Measurements from ENCODE around the gene MSRB1.
"Not testable (repeated sequence)": the region's sequence is repeated elsewhere in the genome, so short reads cannot be mapped to it uniquely, and the experiment has no call there.

The MSRB1 gene

DNA sequence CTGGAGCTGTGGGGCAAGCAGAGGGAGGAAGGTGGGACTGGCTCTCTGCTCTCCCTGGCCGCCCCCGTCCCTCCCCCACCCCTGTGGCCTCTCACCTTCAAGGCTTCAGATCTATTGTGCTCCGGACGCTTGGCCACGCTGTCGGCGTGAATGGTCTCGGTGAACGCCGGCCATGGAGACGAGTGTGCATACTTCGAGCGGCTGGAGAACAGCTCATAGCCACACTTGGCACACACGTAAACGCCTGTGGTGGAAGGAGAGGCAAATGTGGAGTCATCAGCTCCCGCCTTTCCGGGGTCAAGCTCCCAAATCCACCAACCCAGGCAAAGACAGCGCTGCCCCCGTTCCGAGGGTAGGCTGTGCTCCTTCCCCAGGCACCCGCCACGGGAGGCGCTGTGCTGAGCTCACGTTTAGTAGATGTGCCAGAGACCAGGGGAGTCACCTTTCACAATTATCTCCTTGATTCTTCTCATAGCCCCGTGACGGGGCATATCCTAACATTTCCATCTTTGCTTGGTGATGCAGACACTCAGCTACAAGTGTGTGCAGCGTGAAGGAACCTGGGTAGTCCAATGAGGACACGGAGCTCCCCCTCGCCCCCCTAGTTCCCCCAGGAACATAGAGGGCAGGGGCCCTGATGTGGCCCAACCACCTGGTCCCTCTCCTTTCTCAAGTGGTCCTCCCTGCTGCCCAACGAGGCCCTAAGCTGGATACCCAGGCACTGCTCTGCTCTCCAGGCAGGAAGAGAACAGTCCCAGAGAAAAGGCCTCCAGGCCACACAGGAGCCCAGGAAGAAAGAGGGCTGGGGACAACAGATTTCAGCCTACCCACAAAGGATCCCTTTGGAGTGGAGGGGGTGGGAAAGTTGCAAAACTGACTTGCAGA, 1.6 kb downstream of the MSRB1 start:
- Histone ChIP-seq H4K20me1 (ENCODE audit: insufficient read depth, low read length) (no peaks in the 10 kb centered on the region; the same call in 1 of the 2 replicates), H3K79me2 (ENCODE audit: insufficient read depth, low read length) (no peaks in the 10 kb centered on the region; the same call in none of the 2 replicates), H3K4me1 (ENCODE audit: insufficient read depth, low read length) (peaks cover 26% of the 10 kb centered on the region), H3K9me3 (ENCODE audit: insufficient read depth, low read length, severe bottlenecking) (no peaks in the 10 kb centered on the region), H3K27ac (ENCODE audit: low read length) (no peak overlapping the region), H3K4me3 (ENCODE audit: low read depth in 1 of 2, low read length in 2 of 2) (peak overlapping the region in 1 of 2 experiments; percentile 73; a peak in 2 of 4 replicates), H3K36me3 (ENCODE audit: insufficient read depth, low read length) (peaks cover 28% of the 10 kb centered on the region), H3K4me2 (ENCODE audit: insufficient read depth, low read length) (peak overlapping the region; percentile 94), H2AFZ (ENCODE audit: low read depth, low read length) (no peak overlapping the region), H3K9ac (ENCODE audit: low read depth, low read length) (peak overlapping the region; percentile 66), H3K27me3 (ENCODE audit: insufficient read depth, low read length, poor library complexity) (no peaks in the 10 kb centered on the region)
- TF ChIP-seq, protein P1, sequence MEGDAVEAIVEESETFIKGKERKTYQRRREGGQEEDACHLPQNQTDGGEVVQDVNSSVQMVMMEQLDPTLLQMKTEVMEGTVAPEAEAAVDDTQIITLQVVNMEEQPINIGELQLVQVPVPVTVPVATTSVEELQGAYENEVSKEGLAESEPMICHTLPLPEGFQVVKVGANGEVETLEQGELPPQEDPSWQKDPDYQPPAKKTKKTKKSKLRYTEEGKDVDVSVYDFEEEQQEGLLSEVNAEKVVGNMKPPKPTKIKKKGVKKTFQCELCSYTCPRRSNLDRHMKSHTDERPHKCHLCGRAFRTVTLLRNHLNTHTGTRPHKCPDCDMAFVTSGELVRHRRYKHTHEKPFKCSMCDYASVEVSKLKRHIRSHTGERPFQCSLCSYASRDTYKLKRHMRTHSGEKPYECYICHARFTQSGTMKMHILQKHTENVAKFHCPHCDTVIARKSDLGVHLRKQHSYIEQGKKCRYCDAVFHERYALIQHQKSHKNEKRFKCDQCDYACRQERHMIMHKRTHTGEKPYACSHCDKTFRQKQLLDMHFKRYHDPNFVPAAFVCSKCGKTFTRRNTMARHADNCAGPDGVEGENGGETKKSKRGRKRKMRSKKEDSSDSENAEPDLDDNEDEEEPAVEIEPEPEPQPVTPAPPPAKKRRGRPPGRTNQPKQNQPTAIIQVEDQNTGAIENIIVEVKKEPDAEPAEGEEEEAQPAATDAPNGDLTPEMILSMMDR (IDR thresholded peaks at IDR 0.05; ENCODE audit: borderline replicate concordance, extremely low read depth, low read length, poor library complexity, severe bottlenecking): peak; percentile 19
- no peak for TF ChIP-seq EZH2 (IDR thresholded peaks at IDR 0.05; ENCODE audit: borderline replicate concordance, low read depth, low read length, severe bottlenecking)
- ATAC-seq (ENCODE audit: insufficient read depth, low read depth): no peak
- no peak for DNase-seq

- Histone ChIP-seq H3K4me1 (ENCODE audit: insufficient read depth, low read length) (peaks cover 26% of the 10 kb centered on the region), H3K4me2 (ENCODE audit: insufficient read depth, low read length) (no peak overlapping the region), H4K20me1 (ENCODE audit: insufficient read depth, low read length) (no peaks in the 10 kb centered on the region; the same call in 1 of the 2 replicates), H3K27me3 (ENCODE audit: insufficient read depth, low read length, poor library complexity) (no peaks in the 10 kb centered on the region), H3K79me2 (ENCODE audit: insufficient read depth, low read length) (no peaks in the 10 kb centered on the region; the same call in none of the 2 replicates), H3K9me3 (ENCODE audit: insufficient read depth, low read length, severe bottlenecking) (no peaks in the 10 kb centered on the region), H3K4me3 (ENCODE audit: low read depth in 1 of 2, low read length in 2 of 2) (no peak overlapping the region), H3K9ac (ENCODE audit: low read depth, low read length) (no peak overlapping the region), H3K36me3 (ENCODE audit: insufficient read depth, low read length) (peaks cover 28% of the 10 kb centered on the region), H3K27ac (ENCODE audit: low read length) (no peak overlapping the region), H2AFZ (ENCODE audit: low read depth, low read length) (no peak overlapping the region)
- DNase-seq (no peak), ATAC-seq (ENCODE audit: insufficient read depth, low read depth) (no peak)
- TF ChIP-seq, protein P1 (IDR thresholded peaks at IDR 0.05; ENCODE audit: borderline replicate concordance, extremely low read depth, low read length, poor library complexity, severe bottlenecking): no peak
- TF ChIP-seq EZH2 (IDR thresholded peaks at IDR 0.05; ENCODE audit: borderline replicate concordance, low read depth, low read length, severe bottlenecking): no peak
Observed at GRCh38 chr16:1940273-1941161, 2.5 kb downstream of the MSRB1 start.

GRCh38 chr16:1939833-1940232, 3.2 kb downstream of the MSRB1 start:
- ATAC-seq (ENCODE audit: insufficient read depth, low read depth); H3K27me3 ChIP-seq (ENCODE audit: insufficient read depth, low read length, poor library complexity); H3K4me2 ChIP-seq (ENCODE audit: insufficient read depth, low read length); H3K79me2 ChIP-seq (ENCODE audit: insufficient read depth, low read length); DNase-seq; H3K9ac ChIP-seq (ENCODE audit: low read depth, low read length); H3K4me3 ChIP-seq (ENCODE audit: low read depth in 1 of 2, low read length in 2 of 2); H3K27ac ChIP-seq (ENCODE audit: low read length); H4K20me1 ChIP-seq (ENCODE audit: insufficient read depth, low read length); H3K9me3 ChIP-seq (ENCODE audit: insufficient read depth, low read length, severe bottlenecking); H2AFZ ChIP-seq (ENCODE audit: low read depth, low read length): not testable (repeated sequence)
- H3K4me1 ChIP-seq (ENCODE audit: insufficient read depth, low read length): peaks cover 26% of the 10 kb centered on the region
- peaks cover 28% of the 10 kb centered on the region for H3K36me3 ChIP-seq (ENCODE audit: insufficient read depth, low read length)
